SKM-1 treated with dmso at 0.1 percent for 144 hours (cell line): Measurements from ENCODE around the gene TMEM35B.
"Not testable (repeated sequence)": the region's sequence is repeated elsewhere in the genome, so short reads cannot be mapped to it uniquely, and the experiment has no call there.

Experiments used
- DNase-seq: peaks from one replicate; lab custom pipeline; 2025; ENCODE audit not compliant: unreplicated experiment; lab: John Stamatoyannopoulos, UW

TMEM35B gene

GRCh38 chr1:34976384-34977209, 8.6 kb downstream of the TMEM35B start:
- DNase-seq: no peak

GRCh38 chr1:34975771-34976170, 9.4 kb downstream of the TMEM35B start:
- no peak for DNase-seq

GRCh38 chr1:34975338-34975737, 9.8 kb downstream of the TMEM35B start:
- no peak for DNase-seq

- DNase-seq: no peak
Measured at GRCh38 chr1:34974626-34975025, 10.5 kb downstream of the TMEM35B start.

GRCh38 chr1:34973326-34973725, 11.8 kb downstream of the TMEM35B start:
- no peak for DNase-seq

GRCh38 chr1:34970829-34971228, 14.3 kb downstream of the TMEM35B start:
- DNase-seq: no peak

- DNase-seq: no peak
Measured at GRCh38 chr1:34970220-34970735, 14.9 kb downstream of the TMEM35B start.

- not testable (repeated sequence) for DNase-seq
Measured at GRCh38 chr1:34968297-34968696, 16.9 kb downstream of the TMEM35B start.

- DNase-seq: not testable (repeated sequence)
Measured at GRCh38 chr1:34967672-34968071, 17.5 kb downstream of the TMEM35B start.

GRCh38 chr1:34965597-34965996, 19.6 kb downstream of the TMEM35B start:
- DNase-seq: no peak

- no peak for DNase-seq
Measured at GRCh38 chr1:34950428-34950827, 34.7 kb downstream of the TMEM35B start.

- not testable (repeated sequence) for DNase-seq
Measured at GRCh38 chr1:34948739-34949138, 36.4 kb downstream of the TMEM35B start.

- not testable (repeated sequence) for DNase-seq
Measured at GRCh38 chr1:34947641-34948314, 37.4 kb downstream of the TMEM35B start.

GRCh38 chr1:34946211-34946610, 38.9 kb downstream of the TMEM35B start:
- DNase-seq: no peak

- DNase-seq: not testable (repeated sequence)
Measured at GRCh38 chr1:34941798-34942197, 43.3 kb downstream of the TMEM35B start.
